HepG2 (cell line): Measurements from ENCODE around the gene TNP2. TPM values are rescaled to one million over a fixed set of nuclear protein-coding genes. Genes with fewer than 3 reads are reported as not detected.

Experiments used
- ERF ChIP-seq: IDR thresholded peaks from 2 replicates; pipeline ENCODE4 v1.6.1; 2018; ENCODE audit warnings: missing biosample characterization, missing genetic modification reagents
- FOXA1 ChIP-seq, 2 experiments: fragments of 450-650 bp in 1 of 2; sonication (generic) in 1 of 2; formaldehyde crosslinking in 1 of 2; IDR thresholded peaks; 2 replicates each; pipeline versions ENCODE4 v1.4.0 to v1.6.1; 2016 to 2020; ENCODE audit warnings: missing genetic modification reagents in 1 of 2
- GFI1 ChIP-seq: sonication (generic); formaldehyde crosslinking; IDR thresholded peaks from 2 replicates; pipeline ENCODE4 v1.5.0; 2020; ENCODE audit warnings: missing genetic modification reagents, mild to moderate bottlenecking, borderline replicate concordance
- MBD4 ChIP-seq: IDR thresholded peaks from 2 replicates; pipeline ENCODE4 v1.6.1; 2012; ENCODE audit warnings: low read length, inconsistent platforms, borderline replicate concordance
- MTA1 ChIP-seq: sonication (generic); formaldehyde crosslinking; IDR thresholded peaks from 2 replicates; pipeline ENCODE4 v1.4.0; 2020; ENCODE audit warnings: missing genetic modification reagents, mild to moderate bottlenecking, borderline replicate concordance
- NFYC ChIP-seq: IDR thresholded peaks from 2 replicates; pipeline ENCODE4 v1.6.1; 2016; ENCODE audit warnings: missing genetic modification reagents, missing compliant biosample characterization
- NR1H2 ChIP-seq: sonication (generic); formaldehyde crosslinking; IDR thresholded peaks from 2 replicates; pipeline ENCODE4 v1.8.1; 2022; ENCODE audit warnings: low read depth, missing genetic modification reagents, borderline replicate concordance
- POGZ ChIP-seq: sonication (generic); formaldehyde crosslinking; IDR thresholded peaks from 2 replicates; pipeline ENCODE4 v1.4.0; 2020; ENCODE audit warnings: mild to moderate bottlenecking, missing genetic modification reagents
- SOX5 ChIP-seq: IDR thresholded peaks from 2 replicates; pipeline ENCODE4 v1.6.1; 2016; ENCODE audit warnings: borderline replicate concordance
- ZNF207 ChIP-seq: fragments of 450-650 bp; IDR thresholded peaks from 2 replicates; pipeline ENCODE4 v1.6.1; 2016; ENCODE audit warnings: antibody characterized with exemption, borderline replicate concordance
- ZNF589 ChIP-seq: sonication (generic); formaldehyde crosslinking; conservative IDR thresholded peaks from 2 replicates; pipeline ENCODE4 v1.8.0; 2022; ENCODE audit warnings: mild to moderate bottlenecking, moderate library complexity, missing genetic modification reagents
- ZNF672 ChIP-seq: sonication (generic); formaldehyde crosslinking; IDR thresholded peaks from 2 replicates; pipeline ENCODE4 v1.8.1; 2022; ENCODE audit warnings: missing genetic modification reagents
- polyA plus RNA-seq, 8 experiments: library from polyadenylated mRNA; depleted of rRNA in 3 of 8; stranded (reverse) in 7 of 8; unstranded in 1 of 8; fragments of >200 nt; fragmentation: Illumina TruSeq in 4 of 8; extraction: Trizol in 4 of 8; gene quantifications; 2 replicates each; pipeline versions ENCODE4 v1.2.1 to v1.2.3, GENCODE V29; 2011 to 2016; ENCODE audit warnings: low read depth in 4 of 8, missing spikeins in 1 of 8, mixed read lengths in 1 of 8; ENCODE audit not compliant: insufficient read depth in 1 of 8
- total RNA-seq, 5 experiments: library from RNA; depleted of rRNA; stranded (reverse); fragments of >200 nt; fragmentation: Illumina TruSeq; extraction: Trizol; gene quantifications; 2 replicates each; pipeline ENCODE4 v1.2.3, GENCODE V29; 2016; ENCODE audit warnings: low read depth in 1 of 5
- TF ChIP-seq, protein P1 (sequence below): sonication (generic); formaldehyde crosslinking; IDR thresholded peaks from 2 replicates; pipeline ENCODE4 v1.4.0; 2020; ENCODE audit warnings: mild to moderate bottlenecking, missing genetic modification reagents, borderline replicate concordance
- TF ChIP-seq, protein P2 (sequence below): sonication (generic); formaldehyde crosslinking; IDR thresholded peaks from 2 replicates; pipeline ENCODE4 v1.8.0; 2022; ENCODE audit warnings: low read depth, missing genetic modification reagents
- TF ChIP-seq, protein P3 (sequence below): sonication (generic); formaldehyde crosslinking; IDR thresholded peaks from 2 replicates; pipeline ENCODE4 v1.4.0; 2020; ENCODE audit warnings: mild to moderate bottlenecking, low read depth, missing genetic modification reagents
- TF ChIP-seq, protein P4 (sequence below): sonication (generic); formaldehyde crosslinking; IDR thresholded peaks from 2 replicates; pipeline ENCODE4 v1.4.0; 2020; ENCODE audit warnings: mild to moderate bottlenecking, missing genetic modification reagents

TNP2 gene
- total and polyA plus RNA-seq, 2 of the 13 experiments (the other 11 are each of a cell fraction or from before 2014, with no cell fraction given) = not detected

DNA sequence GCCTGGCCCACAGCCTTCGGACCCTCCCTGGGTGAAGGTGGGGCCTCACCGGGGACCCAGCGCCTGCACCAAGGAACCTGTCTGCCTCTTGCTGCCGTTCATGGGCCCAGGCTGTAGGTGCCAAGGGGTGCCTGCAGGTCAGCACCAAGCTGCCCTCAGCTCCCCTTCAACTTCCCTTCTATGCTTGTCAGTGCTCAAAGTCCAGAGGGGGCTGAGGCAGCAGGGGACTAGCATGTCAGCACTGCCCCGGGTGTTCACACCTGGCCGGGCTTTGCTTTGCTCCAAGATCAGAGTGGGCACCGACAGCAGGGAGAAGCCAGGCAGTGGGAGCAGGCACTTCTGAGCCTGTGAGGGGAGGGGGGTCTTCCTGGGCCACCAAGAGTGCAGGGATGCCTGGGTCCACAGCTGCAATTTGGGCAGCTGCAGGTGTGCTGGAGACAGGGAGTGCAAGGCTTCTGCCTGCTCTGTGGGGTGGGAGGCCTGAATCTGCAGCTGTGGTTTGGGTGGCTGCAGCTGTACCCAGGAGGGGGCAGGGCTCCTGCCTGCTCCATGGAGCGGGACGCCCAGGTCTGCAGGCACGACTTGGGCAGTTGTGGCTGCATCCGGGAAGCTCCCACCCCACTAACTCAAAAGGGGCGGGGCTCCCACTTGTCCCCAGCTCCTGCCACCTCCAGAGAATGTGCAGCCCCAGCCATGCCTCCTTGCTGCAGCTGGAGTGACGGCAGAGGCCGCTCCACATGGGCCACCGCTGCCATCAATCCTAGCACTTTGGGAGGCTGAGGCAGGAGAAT is 39.6 kb upstream of the TNP2 start (continued):
- TF ChIP-seq, protein P1, sequence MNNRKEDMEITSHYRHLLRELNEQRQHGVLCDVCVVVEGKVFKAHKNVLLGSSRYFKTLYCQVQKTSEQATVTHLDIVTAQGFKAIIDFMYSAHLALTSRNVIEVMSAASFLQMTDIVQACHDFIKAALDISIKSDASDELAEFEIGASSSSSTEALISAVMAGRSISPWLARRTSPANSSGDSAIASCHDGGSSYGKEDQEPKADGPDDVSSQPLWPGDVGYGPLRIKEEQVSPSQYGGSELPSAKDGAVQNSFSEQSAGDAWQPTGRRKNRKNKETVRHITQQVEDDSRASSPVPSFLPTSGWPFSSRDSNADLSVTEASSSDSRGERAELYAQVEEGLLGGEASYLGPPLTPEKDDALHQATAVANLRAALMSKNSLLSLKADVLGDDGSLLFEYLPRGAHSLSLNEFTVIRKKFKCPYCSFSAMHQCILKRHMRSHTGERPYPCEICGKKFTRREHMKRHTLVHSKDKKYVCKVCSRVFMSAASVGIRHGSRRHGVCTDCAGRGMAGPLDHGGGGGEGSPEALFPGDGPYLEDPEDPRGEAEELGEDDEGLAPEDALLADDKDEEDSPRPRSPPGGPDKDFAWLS (CRISPR knock-in tag) = no peak
- TF ChIP-seq ZNF672 (CRISPR knock-in tag) = no peak
- TF ChIP-seq GFI1 (CRISPR knock-in tag) = no peak; the same call in 1 of the 2 replicates
- TF ChIP-seq FOXA1 (IDR thresholded peaks at IDR 0.05) = no peak
- 0 out of 2 replicates have a peak, but pooled peaks have one; percentile 33 for TF ChIP-seq FOXA1 (CRISPR knock-in tag; IDR thresholded peaks at IDR 0.05)
- peak; percentile 68 for TF ChIP-seq SOX5 (CRISPR knock-in tag)
- TF ChIP-seq, protein P2, sequence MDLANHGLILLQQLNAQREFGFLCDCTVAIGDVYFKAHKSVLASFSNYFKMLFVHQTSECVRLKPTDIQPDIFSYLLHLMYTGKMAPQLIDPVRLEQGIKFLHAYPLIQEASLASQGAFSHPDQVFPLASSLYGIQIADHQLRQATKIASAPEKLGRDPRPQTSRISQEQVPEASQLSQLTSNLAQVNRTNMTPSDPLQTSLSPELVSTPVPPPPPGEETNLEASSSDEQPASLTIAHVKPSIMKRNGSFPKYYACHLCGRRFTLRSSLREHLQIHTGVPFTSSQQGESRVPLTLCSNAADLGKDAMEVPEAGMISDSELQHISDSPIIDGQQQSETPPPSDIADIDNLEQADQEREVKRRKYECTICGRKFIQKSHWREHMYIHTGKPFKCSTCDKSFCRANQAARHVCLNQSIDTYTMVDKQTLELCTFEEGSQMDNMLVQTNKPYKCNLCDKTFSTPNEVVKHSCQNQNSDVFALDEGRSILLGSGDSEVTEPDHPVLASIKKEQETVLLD (CRISPR knock-in tag) = no peak
- TF ChIP-seq MTA1 (CRISPR knock-in tag) = peak; percentile 90; the same call in 1 of the 2 replicates
- TF ChIP-seq ZNF207 = no peak
- peak; percentile 51; the same call in 1 of the 2 replicates for TF ChIP-seq POGZ (CRISPR knock-in tag)
- no peak for TF ChIP-seq MBD4
- no peak; the same call in 1 of the 2 replicates for TF ChIP-seq ZNF589 (CRISPR knock-in tag)
- no peak; the same call in 1 of the 2 replicates for TF ChIP-seq NFYC (CRISPR knock-in tag)
- TF ChIP-seq, protein P3, sequence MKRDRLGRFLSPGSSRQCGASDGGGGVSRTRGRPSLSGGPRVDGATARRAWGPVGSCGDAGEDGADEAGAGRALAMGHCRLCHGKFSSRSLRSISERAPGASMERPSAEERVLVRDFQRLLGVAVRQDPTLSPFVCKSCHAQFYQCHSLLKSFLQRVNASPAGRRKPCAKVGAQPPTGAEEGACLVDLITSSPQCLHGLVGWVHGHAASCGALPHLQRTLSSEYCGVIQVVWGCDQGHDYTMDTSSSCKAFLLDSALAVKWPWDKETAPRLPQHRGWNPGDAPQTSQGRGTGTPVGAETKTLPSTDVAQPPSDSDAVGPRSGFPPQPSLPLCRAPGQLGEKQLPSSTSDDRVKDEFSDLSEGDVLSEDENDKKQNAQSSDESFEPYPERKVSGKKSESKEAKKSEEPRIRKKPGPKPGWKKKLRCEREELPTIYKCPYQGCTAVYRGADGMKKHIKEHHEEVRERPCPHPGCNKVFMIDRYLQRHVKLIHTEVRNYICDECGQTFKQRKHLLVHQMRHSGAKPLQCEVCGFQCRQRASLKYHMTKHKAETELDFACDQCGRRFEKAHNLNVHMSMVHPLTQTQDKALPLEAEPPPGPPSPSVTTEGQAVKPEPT (CRISPR knock-in tag) = no peak
- TF ChIP-seq ERF (CRISPR knock-in tag) = no peak
- TF ChIP-seq NR1H2 (CRISPR knock-in tag) = no peak
- TF ChIP-seq, protein P4, sequence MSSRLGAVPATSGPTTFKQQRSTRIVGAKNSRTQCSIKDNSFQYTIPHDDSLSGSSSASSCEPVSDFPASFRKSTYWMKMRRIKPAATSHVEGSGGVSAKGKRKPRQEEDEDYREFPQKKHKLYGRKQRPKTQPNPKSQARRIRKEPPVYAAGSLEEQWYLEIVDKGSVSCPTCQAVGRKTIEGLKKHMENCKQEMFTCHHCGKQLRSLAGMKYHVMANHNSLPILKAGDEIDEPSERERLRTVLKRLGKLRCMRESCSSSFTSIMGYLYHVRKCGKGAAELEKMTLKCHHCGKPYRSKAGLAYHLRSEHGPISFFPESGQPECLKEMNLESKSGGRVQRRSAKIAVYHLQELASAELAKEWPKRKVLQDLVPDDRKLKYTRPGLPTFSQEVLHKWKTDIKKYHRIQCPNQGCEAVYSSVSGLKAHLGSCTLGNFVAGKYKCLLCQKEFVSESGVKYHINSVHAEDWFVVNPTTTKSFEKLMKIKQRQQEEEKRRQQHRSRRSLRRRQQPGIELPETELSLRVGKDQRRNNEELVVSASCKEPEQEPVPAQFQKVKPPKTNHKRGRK = no peak
